Upper lobe of right lung (tissue), 1 donor: Measurements from ENCODE around the gene KDM3A. TPM values are rescaled to one million over a fixed set of nuclear protein-coding genes. Genes with fewer than 3 reads are reported as not detected.

ENCODE experiments used
- ATAC-seq: fragments of 200-7000 bp; cut with Tn5 transposase; one replicate; pipeline ENCODE4 v1.9.1; 2020; ENCODE audit warnings: mild to moderate bottlenecking, moderate library complexity
- DNase-seq: peaks from one replicate; pipeline ENCODE4 v3.0.0-alpha.2; 2020
- H3K27ac ChIP-seq: fragments of 200-600 bp; one replicate; pipeline ENCODE4 v1.8.0; 2022
- H3K27me3 ChIP-seq: fragments of 200-600 bp; one replicate; pipeline ENCODE4 v1.8.0; 2022; ENCODE audit warnings: mild to moderate bottlenecking
- H3K36me3 ChIP-seq: fragments of 200-600 bp; one replicate; pipeline ENCODE4 v1.8.0; 2022
- H3K4me1 ChIP-seq: fragments of 200-600 bp; one replicate; pipeline ENCODE4 v1.8.0; 2022
- H3K4me3 ChIP-seq: fragments of 200-600 bp; one replicate; pipeline ENCODE4 v1.8.0; 2022; ENCODE audit warnings: mild to moderate bottlenecking
- H3K9me3 ChIP-seq: fragments of 200-600 bp; one replicate; pipeline ENCODE4 v1.8.0; 2022
- CTCF ChIP-seq: fragments of 200-600 bp; IDR thresholded peaks from one replicate; pipeline ENCODE4 v1.8.0; 2022; ENCODE audit warnings: antibody characterized with exemption
- intact Hi-C: fragments of 100-400 bp; cut with DNase I; formaldehyde crosslinking; loops from one replicate; pipeline ENCODE4 v1.11.0; 2022
- total RNA-seq: library from RNA; stranded (reverse); fragmentation: NEBNext Ultra II Directional; extraction: Animal tissue kit (Norgen Biotek cat#: 25700); gene quantifications from one replicate; pipeline ENCODE4 v1.2.1, GENCODE V29; 2021
- donor health status: DM: no; HTN: yes; CAD: no; lungs with severe emphysema.

The KDM3A gene
- total RNA-seq, 1 donor from 2014 or later, result 49.1 TPM

- Histone ChIP-seq H3K27me3 (no peaks in the 10 kb centered on the region), H3K4me3 (no peak overlapping the region), H3K27ac (no peak overlapping the region), H3K36me3 (no peaks in the 10 kb centered on the region), H3K9me3 (no peaks in the 10 kb centered on the region), H3K4me1 (no peaks in the 10 kb centered on the region)
- ATAC-seq (peak; percentile 69), DNase-seq (no peak)
- TF ChIP-seq CTCF, result no peak
- intact Hi-C loops, result no loop called here
These were observed 100.2 kb downstream of the KDM3A start for GRCh38 chr2:86541334-86541733.

Other genes starting within 250 kb of the KDM3A start
- gene IMMT, start 245.9 kb upstream of the KDM3A start, total RNA-seq, result 54.9 TPM
- 16.7 TPM for gene MRPL35, start 241.9 kb upstream of the KDM3A start, total RNA-seq
- gene REEP1, start 103.7 kb upstream of the KDM3A start, total RNA-seq, result 7.8 TPM
- 159 TPM for gene CHMP3, start 122.1 kb downstream of the KDM3A start, total RNA-seq
- 21.0 TPM for gene RNF103, start 182.5 kb downstream of the KDM3A start, total RNA-seq